NOMO-1 treated with dmso at 0.1 percent for 144 hours (cell line): ENCODE data around the gene DMP1.
"Not testable (repeated sequence)": the region's sequence is repeated elsewhere in the genome, so short reads cannot be mapped to it uniquely, and the experiment has no call there.

Experiments used
- DNase-seq: peaks from one replicate; lab custom pipeline; 2025; ENCODE audit not compliant: unreplicated experiment; lab: John Stamatoyannopoulos, UW

The DMP1 gene

DNA sequence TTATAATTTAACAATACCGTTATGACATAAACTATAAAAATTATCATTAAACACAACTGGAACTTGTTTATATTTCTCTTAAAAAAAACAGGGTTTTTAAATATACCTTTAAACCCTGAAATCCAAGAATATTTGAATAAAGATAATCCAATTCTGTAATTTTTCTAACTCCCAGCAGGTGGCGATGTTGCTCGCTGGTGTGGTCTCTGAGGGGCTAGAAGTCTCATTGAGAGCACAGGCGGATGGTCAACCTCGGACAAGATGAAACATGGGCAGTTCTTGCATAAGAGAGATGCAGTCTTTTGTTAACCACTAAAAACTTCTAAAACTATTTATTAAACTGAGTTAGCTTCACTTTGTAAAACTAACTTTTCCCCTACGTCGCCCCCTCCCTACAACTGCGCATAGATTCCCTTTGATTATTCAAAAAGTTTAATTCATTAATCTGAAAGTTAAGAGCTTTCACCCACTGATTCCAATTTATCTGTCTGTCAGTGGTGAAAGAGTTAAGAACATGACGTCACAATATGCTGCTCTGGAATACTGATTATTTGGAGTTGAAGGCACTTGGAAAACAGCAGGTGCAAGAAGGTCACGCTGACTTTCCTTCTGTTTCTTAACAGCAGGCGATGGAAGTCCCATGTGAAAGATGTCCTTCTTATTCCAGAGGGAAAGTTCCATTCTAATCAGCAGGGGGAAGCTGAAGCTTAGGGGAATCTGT is 29.5 kb downstream of the DMP1 start:
- no peak for DNase-seq

DNA sequence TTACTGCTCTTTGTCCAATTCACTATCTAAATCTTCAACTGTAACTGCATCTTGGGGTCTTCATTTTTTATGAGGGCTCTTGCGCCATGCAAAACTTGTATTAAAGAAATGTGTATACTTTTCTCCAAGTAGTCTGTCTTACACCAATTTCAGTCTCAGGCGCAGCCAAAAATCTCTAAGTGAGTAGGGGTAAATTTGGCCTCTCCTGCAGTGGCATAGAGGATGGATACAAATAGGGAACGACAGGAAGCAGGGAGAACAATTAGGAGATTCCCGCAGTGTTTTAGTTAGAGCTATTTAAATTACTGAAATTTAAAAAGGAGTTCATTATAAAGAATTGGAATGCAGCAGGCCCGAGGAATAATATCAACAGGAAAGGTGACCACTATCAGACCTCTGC is 30.2 kb downstream of the DMP1 start:
- DNase-seq: no peak

DNA sequence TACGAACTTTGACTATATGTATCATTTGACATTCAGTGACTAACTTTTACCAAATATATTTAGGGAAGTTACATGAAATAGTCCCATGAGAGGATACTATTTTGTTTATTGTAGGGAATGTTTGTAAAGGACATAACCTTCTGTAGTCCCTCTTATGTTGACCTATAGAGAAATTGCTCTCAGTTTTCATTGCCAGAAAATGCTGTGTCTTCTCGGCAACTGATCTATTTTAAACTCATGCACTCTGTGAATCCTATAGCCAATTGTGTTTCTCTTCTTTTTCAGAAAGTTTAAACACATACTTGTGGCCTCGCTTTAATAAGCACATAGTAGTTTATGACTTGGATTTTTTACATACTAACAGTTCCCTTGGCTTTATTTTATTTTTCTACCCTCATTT is 38.2 kb downstream of the DMP1 start:
- DNase-seq: no peak

DNA sequence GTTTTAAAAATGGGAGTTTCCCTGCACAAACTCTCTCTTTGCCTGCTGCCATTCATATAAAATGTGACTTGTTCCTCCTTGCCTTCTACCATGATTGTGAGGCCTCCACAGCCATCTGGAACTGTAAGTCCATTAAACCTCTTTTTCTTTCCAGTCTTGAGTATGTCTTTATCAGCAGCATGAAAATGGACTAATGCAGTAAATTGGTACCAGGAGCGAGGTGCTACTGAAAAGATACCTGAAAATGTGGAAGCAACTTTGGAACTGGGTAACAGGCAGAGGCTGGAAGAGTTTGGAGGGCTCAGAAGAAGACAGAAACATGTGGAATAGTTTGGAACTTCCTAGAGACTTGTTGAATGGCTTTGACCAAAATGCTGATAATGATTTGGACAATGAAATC is 40.9 kb downstream of the DMP1 start:
- not testable (repeated sequence) for DNase-seq

DNA sequence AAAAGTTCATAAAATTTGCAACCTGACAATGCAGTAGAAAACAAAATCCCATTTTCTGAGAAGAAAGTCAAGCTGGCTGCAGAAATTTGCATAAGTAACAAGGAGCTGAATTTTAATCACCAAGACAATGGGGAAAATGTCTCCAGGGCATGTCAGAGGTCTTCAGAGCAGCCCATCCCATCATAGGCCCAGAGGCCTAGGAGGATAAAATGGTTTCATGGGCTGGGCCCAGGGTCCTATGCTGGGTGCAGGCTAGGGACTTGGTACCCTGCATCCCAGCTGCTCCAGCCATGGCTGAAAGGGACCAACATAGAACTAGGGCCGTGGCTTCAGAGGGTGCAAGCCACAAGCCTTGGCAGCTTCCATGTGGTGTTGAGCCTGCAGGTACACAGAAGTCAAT is 42.0 kb downstream of the DMP1 start:
- DNase-seq: not testable (repeated sequence)

DNA sequence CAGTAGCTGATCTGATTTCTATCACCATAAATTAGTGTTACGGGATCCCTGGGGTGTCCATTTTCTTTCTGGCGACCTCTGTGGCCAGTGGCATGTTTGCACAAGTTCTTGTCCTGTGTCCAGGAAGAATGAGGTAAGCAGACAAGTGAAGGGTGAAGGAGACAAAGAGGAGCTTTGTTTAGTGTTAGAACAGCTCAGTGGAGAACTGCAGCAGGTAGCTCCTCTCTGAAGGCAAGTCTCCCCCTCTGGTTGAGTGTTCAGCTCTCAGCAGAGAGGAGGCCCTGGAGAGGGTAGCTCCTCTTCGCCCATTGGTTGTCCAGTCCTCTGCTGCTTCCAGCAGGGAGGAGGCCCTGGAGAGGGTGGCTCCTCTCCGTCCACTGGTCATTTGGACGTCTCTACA is 47.2 kb downstream of the DMP1 start:
- DNase-seq: no peak

DNA sequence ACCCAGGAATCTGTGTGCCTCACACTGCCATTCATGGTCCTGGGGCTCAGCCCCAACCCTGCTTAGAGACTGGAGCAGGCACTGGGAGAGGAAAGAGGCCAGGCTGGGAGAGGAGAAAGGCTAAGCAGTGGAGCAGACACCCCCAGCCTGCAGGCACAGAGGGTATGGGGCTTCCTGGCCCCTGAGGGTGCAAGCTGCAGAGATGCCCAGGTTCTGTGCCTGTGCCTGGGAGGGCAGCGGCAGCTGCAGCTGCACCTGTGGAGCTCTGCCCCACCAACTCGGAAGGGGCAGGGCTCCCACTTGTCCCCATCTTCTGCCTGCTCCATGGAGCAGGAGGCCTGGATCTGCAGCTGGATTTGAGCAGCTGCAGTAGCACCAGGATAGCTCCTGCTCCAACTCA is 47.9 kb downstream of the DMP1 start:
- DNase-seq: no peak

DNA sequence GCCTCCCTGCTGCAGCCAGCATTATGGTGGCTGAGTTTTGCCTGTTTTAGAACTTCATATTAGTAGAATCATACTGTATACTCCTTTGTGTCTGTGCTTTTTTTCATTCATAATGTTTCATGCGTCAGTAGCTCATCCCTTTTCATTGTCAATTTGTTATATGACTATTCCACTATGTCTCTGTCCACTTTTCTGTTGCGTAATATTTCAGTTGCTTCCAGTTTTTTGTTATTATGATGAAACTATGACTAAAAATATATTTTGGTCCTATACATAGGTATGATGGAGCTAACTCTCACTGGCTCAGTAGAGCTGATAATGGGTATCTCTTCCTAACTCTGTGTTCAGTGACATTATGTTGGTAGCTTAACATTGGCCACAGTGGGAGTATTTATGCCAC is 48.3 kb downstream of the DMP1 start:
- no peak for DNase-seq

DNA sequence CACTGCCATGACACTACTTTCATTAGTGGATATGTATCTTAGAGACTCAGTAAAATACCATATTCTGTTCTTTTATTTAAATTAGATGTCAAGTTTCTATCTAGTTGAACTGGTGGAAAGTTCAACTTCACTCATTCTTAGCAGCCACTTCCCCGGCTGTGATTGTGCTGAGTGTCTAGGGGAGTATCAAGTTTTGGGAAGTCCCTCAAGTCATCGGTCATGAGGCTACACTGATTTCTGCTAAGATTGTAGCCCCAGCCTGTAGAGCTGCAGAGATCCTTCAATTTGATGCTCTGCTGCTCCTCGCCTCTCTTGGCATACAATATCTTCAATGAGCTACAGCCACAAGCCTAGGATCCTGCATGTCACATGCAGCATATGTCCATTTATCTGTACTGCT is 53.9 kb downstream of the DMP1 start:
- DNase-seq: no peak

DNA sequence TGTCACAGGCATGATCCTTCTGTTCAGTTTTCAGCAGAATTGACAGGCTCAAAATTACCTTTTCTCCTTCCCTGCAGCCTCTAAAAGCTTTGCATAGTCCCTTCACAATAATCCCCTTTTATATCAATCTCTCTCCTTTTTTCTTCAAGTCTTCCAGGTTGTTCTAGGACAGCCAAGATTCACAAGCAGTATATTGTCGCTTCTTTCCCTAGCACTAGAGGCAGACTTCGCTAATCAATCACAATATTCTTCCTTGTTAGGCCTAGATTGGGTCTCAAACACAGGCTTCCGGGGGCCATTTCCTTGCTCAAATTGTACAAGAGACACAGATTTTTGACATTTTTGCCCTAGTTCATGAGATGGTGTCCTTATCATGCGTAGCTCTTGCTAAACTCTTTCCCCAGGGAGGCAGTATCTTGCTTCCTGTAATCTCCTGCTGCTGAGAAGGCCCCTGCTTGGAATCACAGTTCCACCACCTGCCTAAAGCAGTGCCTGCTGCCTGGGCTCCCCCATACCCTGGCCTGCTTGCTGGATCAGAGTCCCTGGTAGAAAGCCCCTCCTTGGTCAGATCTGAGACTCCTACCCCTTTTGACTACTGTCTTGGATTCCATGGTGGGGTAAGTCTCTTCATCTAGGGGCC is 57.3 kb downstream of the DMP1 start:
- no peak for DNase-seq
